ENCODE results near the gene E2F6. TPM values are rescaled to one million over a fixed set of nuclear protein-coding genes. Genes with fewer than 3 reads are reported as not detected.

The E2F6 gene
- total and polyA plus RNA-seq, 2 donors (not counting 3 experiments of a cell fraction or from before 2014, with no cell fraction given), result 7.9 to 15.7 TPM

GRCh38 chr2:11406958-11407381, 59.0 kb downstream of the E2F6 start:
- BruUV-seq (replicated peaks), result no TSS peak
- Histone ChIP-seq H3K79me2 (ENCODE audit: control insufficient read depth, insufficient read depth, low read length) (no peaks in the 10 kb centered on the region), H3K27me3 (ENCODE audit: control insufficient read depth in 2 of 2, insufficient read depth in 2 of 2, low read length in 2 of 2) (no peaks in the 10 kb centered on the region), H2AFZ (ENCODE audit: low read depth, low read length) (no peak overlapping the region), H3K4me3 (replicated peaks in 1 of 3; ENCODE audit: insufficient read depth in 1 of 3, low read depth in 1 of 3, low read length in 3 of 3) (no peak overlapping the region), H3K9ac (replicated peaks; ENCODE audit: extremely low read depth, insufficient read depth, low read length) (no peak overlapping the region), H3K4me1 (ENCODE audit: control insufficient read depth, extremely low read depth, insufficient read depth, low read length) (peaks cover 6% of the 10 kb centered on the region), H3K9me3 (replicated peaks; ENCODE audit: control insufficient read depth, insufficient read depth, low read length) (no peaks in the 10 kb centered on the region), H3K4me2 (ENCODE audit: insufficient read depth, low read length) (no peak overlapping the region), H3K9me1 (replicated peaks; ENCODE audit: control insufficient read depth, extremely low read depth, insufficient read depth, low read length) (no peaks in the 10 kb centered on the region), H4K20me1 (replicated peaks; ENCODE audit: control insufficient read depth, extremely low read depth, insufficient read depth, low read length) (no peaks in the 10 kb centered on the region), H3K27ac (ENCODE audit: insufficient read depth, low read depth, low read length) (no peak overlapping the region), H3K36me3 (ENCODE audit: control insufficient read depth in 2 of 2, extremely low read depth in 1 of 2, insufficient read depth in 2 of 2, low read length in 2 of 2) (no peaks in the 10 kb centered on the region)
- DNase-seq (ENCODE audit: low read depth, low spot score), result no peak
- dilution Hi-C loops (cut with MboI; ENCODE audit: extremely low pct_ligation_motif_present, low sequenced_read_pairs) (no loop called here), intact Hi-C loops (cut with micrococcal nuclease) (no loop called here)
- CTCF ChIA-PET, result interaction anchor here (1.4 to 13.6 kb wide), 3 partner anchors 33 to 275 kb away, joined by 3 to 364 read pairs (median 3); no protein-coding TSS in a partner anchor
- TF ChIP-seq POLR2AphosphoS5 (IDR thresholded peaks at IDR 0.05; ENCODE audit: insufficient read depth, low read depth, low read length), result no peak
- no peak for TF ChIP-seq MYC (IDR thresholded peaks at IDR 0.05; ENCODE audit: low read depth, low read length)
- no peak for TF ChIP-seq GATA2 (IDR thresholded peaks at IDR 0.05; ENCODE audit: insufficient read depth, insufficient read length, low read depth, low read length)
- no peak for TF ChIP-seq JUN (IDR thresholded peaks at IDR 0.05; ENCODE audit: borderline replicate concordance, insufficient read depth, insufficient read length, low read depth)
- TF ChIP-seq EZH2 (IDR thresholded peaks at IDR 0.05; ENCODE audit: borderline replicate concordance, low read depth, low read length, severe bottlenecking), result no peak
- TF ChIP-seq FOS (IDR thresholded peaks at IDR 0.05; ENCODE audit: borderline replicate concordance, insufficient read depth, low read length), result no peak
- TF ChIP-seq MAX (IDR thresholded peaks at IDR 0.05; ENCODE audit: insufficient read depth, insufficient read length), result no peak
- TF ChIP-seq POLR2A (IDR thresholded peaks at IDR 0.05; ENCODE audit: low read depth, low read length), result no peak
- TF ChIP-seq CTCF (IDR thresholded peaks at IDR 0.05; ENCODE audit: extremely low read depth in 1 of 2, insufficient read depth in 1 of 2, low read depth in 1 of 2, low read length in 2 of 2), result no peak
- FAIRE-seq, result no peak
- POLR2A ChIA-PET, result no interaction called here
